Neural cell (in vitro differentiated cells): ENCODE measurements around the gene UGT2B15.

Experiments
- EZH2 ChIP-seq: fragments of 200-600, 300-800 bp; shearing (Covaris generic), sonication (generic); IDR thresholded peaks from 2 replicates; pipeline ENCODE4 v1.6.1; 2014; ENCODE audit warnings: antibody characterized with exemption, low read length, borderline replicate concordance, mild to moderate bottlenecking; ENCODE audit not compliant: insufficient read depth, poor library complexity, severe bottlenecking
- TF ChIP-seq, protein P1 (sequence below): fragments of 450-650 bp; IDR thresholded peaks from 2 replicates; pipeline ENCODE4 v1.5.1; 2014; ENCODE audit warnings: antibody characterized with exemption, mild to moderate bottlenecking, moderate library complexity; ENCODE audit not compliant: poor library complexity, severe bottlenecking

DNA sequence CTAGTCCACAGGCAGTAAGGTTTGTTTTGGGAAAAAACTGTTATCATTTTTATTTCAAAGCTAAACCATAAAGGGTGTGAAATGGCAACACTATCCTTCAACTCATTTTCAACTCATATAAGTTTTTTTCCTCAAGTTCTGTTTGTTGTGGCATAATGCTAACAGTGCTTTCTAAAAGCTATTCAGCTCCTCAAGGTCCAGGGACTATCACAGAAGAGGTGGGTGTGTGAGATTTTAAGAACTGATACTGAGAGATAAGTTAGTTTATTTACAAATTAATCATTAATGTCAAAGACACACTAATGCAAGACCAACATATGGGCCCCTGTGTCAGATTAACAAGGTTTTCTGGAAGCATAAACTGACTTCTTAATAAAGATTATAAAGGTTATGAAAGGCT is 11.8 kb downstream of the UGT2B15 start:
- TF ChIP-seq, protein P1, sequence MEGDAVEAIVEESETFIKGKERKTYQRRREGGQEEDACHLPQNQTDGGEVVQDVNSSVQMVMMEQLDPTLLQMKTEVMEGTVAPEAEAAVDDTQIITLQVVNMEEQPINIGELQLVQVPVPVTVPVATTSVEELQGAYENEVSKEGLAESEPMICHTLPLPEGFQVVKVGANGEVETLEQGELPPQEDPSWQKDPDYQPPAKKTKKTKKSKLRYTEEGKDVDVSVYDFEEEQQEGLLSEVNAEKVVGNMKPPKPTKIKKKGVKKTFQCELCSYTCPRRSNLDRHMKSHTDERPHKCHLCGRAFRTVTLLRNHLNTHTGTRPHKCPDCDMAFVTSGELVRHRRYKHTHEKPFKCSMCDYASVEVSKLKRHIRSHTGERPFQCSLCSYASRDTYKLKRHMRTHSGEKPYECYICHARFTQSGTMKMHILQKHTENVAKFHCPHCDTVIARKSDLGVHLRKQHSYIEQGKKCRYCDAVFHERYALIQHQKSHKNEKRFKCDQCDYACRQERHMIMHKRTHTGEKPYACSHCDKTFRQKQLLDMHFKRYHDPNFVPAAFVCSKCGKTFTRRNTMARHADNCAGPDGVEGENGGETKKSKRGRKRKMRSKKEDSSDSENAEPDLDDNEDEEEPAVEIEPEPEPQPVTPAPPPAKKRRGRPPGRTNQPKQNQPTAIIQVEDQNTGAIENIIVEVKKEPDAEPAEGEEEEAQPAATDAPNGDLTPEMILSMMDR = no peak
- no peak for TF ChIP-seq EZH2
